UCSD-AML1 (cell line): ENCODE data around the gene RPS6KA2.
"Not testable (repeated sequence)": the region's sequence is repeated elsewhere in the genome, so short reads cannot be mapped to it uniquely, and the experiment has no call there.

Experiments
- DNase-seq: peaks from one replicate; lab custom pipeline; 2025; ENCODE audit not compliant: unreplicated experiment; lab: John Stamatoyannopoulos, UW

RPS6KA2 gene

GRCh38 chr6:166382933-166383801, 243.9 kb downstream of the RPS6KA2 start, which contains the start of gene MPC1:
Gene MPC1 (minus strand): TSS chr6:166382940. CDS start chr6:166382876, 64 bp downstream.
- peak; percentile 98 for DNase-seq

GRCh38 chr6:166382500-166382932, 244.5 kb downstream of the RPS6KA2 start:
- no peak for DNase-seq

GRCh38 chr6:166381733-166382499, 245.1 kb downstream of the RPS6KA2 start:
- peak; percentile 72 for DNase-seq

GRCh38 chr6:166381381-166381732, 245.7 kb downstream of the RPS6KA2 start:
- no peak for DNase-seq

GRCh38 chr6:166379800-166380199, 247.3 kb downstream of the RPS6KA2 start:
- no peak for DNase-seq

GRCh38 chr6:166379103-166379586, 247.9 kb downstream of the RPS6KA2 start:
- DNase-seq: no peak

GRCh38 chr6:166377721-166378120, 249.3 kb downstream of the RPS6KA2 start:
- no peak for DNase-seq

GRCh38 chr6:166375013-166375412, 252.0 kb downstream of the RPS6KA2 start:
- DNase-seq: no peak

GRCh38 chr6:166370489-166370888, 256.6 kb downstream of the RPS6KA2 start:
- no peak for DNase-seq

- DNase-seq: no peak
Measured at GRCh38 chr6:166369782-166370181, 257.3 kb downstream of the RPS6KA2 start.

- DNase-seq: no peak
Measured at GRCh38 chr6:166366921-166367320, 260.1 kb downstream of the RPS6KA2 start.

- no peak for DNase-seq
Measured at GRCh38 chr6:166365806-166366205, 261.2 kb downstream of the RPS6KA2 start.

- no peak for DNase-seq
Measured at GRCh38 chr6:166365221-166365620, 261.8 kb downstream of the RPS6KA2 start.

- no peak for DNase-seq
Measured at GRCh38 chr6:166364456-166364855, 262.6 kb downstream of the RPS6KA2 start.

GRCh38 chr6:166362427-166362826, 264.6 kb downstream of the RPS6KA2 start:
- DNase-seq: not testable (repeated sequence)

- DNase-seq: no peak
Measured at GRCh38 chr6:166361077-166361429, 266.0 kb downstream of the RPS6KA2 start.

- DNase-seq: no peak
Measured at GRCh38 chr6:166360243-166361076, 266.6 kb downstream of the RPS6KA2 start.
